Hepatocyte (in vitro differentiated cells): ENCODE measurements around the gene N4BP2L2.

Source experiments
- CTCF ChIP-seq: fragments of 200-600 bp; sonication (generic); IDR thresholded peaks from 2 replicates; pipeline ENCODE4 v1.5.1; 2016; ENCODE audit warnings: antibody characterized with exemption, mild to moderate bottlenecking; ENCODE audit not compliant: poor library complexity
- EZH2 ChIP-seq: fragments of 200-600 bp; sonication (generic); IDR thresholded peaks from 2 replicates; pipeline ENCODE4 v1.6.1; 2016; ENCODE audit warnings: antibody characterized with exemption, mild to moderate bottlenecking, borderline replicate concordance

DNA sequence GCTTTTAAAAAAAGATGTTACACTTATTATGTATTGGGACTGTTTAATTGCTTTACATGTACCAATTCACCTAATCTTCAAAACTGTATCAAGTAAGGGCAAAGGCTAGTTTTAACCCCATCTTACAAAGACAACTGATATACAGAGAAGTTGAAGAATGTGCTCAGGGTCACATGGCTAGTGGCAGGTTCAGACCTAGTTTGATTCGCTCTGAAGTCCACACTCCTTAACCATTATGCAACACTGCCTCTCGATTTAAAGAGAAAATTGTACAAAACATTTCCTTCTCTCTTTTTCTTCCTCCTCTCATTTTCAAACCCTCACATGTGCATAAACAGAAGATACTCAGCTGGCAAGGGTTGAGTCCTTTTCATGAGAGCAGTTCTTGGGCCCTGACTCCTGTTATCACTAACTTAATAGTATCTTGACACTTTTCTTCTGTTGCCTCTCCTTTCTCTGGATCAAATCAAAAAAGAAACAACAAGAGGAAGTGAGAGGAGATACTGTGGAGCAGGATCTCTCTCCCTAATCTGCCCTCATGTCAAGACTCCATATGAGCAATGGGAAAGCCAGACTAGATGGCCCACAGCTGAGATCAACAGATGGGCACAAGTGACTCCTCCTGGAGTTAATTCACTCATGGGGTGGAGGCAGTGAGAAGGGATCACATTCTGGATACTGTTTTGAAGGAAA lies 91.7 kb downstream of the N4BP2L2 start:
- TF ChIP-seq CTCF: no peak
- TF ChIP-seq EZH2: no peak
